DMS153 treated with DMSO at 0.1 percent for 48 hours (cell line): Measurements from ENCODE around the gene UNC80.
A peak's percentile ranks its signal among the peaks of the same experiment; 100 is the strongest.
"Not testable (repeated sequence)": the region's sequence is repeated elsewhere in the genome, so short reads cannot be mapped to it uniquely, and the experiment has no call there.

Experiments used
- DNase-seq: peaks from one replicate; lab custom pipeline; 2025; ENCODE audit not compliant: unreplicated experiment; lab: John Stamatoyannopoulos, UW

The UNC80 gene

GRCh38 chr2:209771474-209772289 is at the start of gene UNC80:
UNC80 (plus strand) TSS chr2:209771832; CDS start chr2:209772073, 241 bp downstream.
- peak; percentile 46 for DNase-seq

- no peak for DNase-seq
Measured at GRCh38 chr2:209726311-209726710, 45.3 kb upstream of the UNC80 start.

- no peak for DNase-seq
Measured at GRCh38 chr2:209727077-209727476, 44.6 kb upstream of the UNC80 start.

GRCh38 chr2:209734805-209735204 is 36.8 kb upstream of the UNC80 start:
- DNase-seq = no peak

GRCh38 chr2:209741953-209742352 is 29.7 kb upstream of the UNC80 start:
- no peak for DNase-seq

GRCh38 chr2:209753020-209753419 is 18.6 kb upstream of the UNC80 start:
- no peak for DNase-seq

GRCh38 chr2:209757163-209757562 is 14.5 kb upstream of the UNC80 start:
- DNase-seq = no peak

GRCh38 chr2:209761566-209761965 is 10.1 kb upstream of the UNC80 start:
- DNase-seq = no peak

GRCh38 chr2:209762563-209762962 is 9.1 kb upstream of the UNC80 start:
- no peak for DNase-seq

GRCh38 chr2:209763106-209763505 is 8.5 kb upstream of the UNC80 start:
- DNase-seq = no peak

GRCh38 chr2:209766613-209767012 is 5.0 kb upstream of the UNC80 start:
- DNase-seq = no peak

GRCh38 chr2:209767316-209767715 is 4.3 kb upstream of the UNC80 start:
- no peak for DNase-seq

- no peak for DNase-seq
Measured at GRCh38 chr2:209768557-209768956, 3.1 kb upstream of the UNC80 start.

GRCh38 chr2:209772290-209772685 is 656 bp downstream of the UNC80 start:
- peak; percentile 46 for DNase-seq

- peak; percentile 31 for DNase-seq
Measured at GRCh38 chr2:209773377-209773776, 1.7 kb downstream of the UNC80 start.

- no peak for DNase-seq
Measured at GRCh38 chr2:209787416-209787815, 15.8 kb downstream of the UNC80 start.

- DNase-seq = no peak
Measured at GRCh38 chr2:209788925-209789324, 17.3 kb downstream of the UNC80 start.

GRCh38 chr2:209790066-209790728 is 18.6 kb downstream of the UNC80 start:
- DNase-seq = no peak

GRCh38 chr2:209791151-209791550 is 19.5 kb downstream of the UNC80 start:
- no peak for DNase-seq

GRCh38 chr2:209795425-209795824 is 23.8 kb downstream of the UNC80 start:
- DNase-seq = not testable (repeated sequence)

- no peak for DNase-seq
Measured at GRCh38 chr2:209805351-209805750, 33.7 kb downstream of the UNC80 start.

- no peak for DNase-seq
Measured at GRCh38 chr2:209806318-209806717, 34.7 kb downstream of the UNC80 start.
